ENCODE measurements around the gene AXIN1.

DNA sequence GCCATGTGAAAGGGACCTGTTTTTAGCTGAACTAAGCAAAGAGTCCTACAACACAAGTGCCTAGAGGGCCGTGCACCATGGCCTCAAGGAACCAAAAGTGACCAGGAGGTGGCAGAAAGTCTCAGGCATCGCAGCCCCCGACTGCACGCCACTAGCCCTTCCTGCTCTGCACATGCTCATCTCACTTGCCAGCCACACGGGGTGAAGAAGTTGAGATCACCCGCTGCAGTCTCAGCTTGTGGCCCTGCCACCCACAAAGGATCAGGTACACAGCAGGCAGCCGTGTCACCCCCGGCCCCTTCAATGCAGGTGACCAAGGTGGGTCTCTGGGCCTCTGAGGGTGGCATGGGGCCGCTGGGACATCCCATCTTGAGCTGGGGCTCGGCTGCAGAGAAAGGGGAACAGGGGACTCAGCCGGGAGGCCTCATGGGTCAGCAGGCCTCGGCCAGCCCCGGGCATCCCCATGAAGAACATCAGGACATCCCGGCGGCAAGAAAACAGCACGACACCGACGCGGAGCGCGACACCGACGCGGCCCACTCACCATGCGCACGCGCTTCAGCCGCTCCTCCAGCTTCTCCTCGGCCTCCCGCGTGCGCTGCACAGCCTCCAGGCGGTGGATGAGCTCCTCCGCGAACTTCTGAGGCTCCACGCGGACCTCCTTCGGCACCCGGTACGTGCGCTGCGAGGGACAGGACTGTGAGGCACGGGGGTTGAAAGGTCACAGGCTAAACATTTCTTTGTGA lies 48.6 kb downstream of the AXIN1 start:
- TF ChIP-seq CTCF (conservative IDR thresholded peaks at IDR 0.05; ENCODE audit: low read depth, low read length) (no peak), EZH2 (IDR thresholded peaks at IDR 0.05; ENCODE audit: low read length, unreplicated experiment) (no peak), EZH2phosphoT487 (IDR thresholded peaks at IDR 0.05; ENCODE audit: borderline replicate concordance, low read length) (no peak)

Data from PC-3 (cell line).